Stimulated activated naive CD4-positive, alpha-beta T cell (primary cell): Measurements from ENCODE around the gene EBF4.
A peak's percentile ranks its signal among the peaks of the same experiment; 100 is the strongest.

Source experiments
- DNase-seq, 6 experiments: peaks; one replicate each; lab custom pipeline; 2025; lab: John Stamatoyannopoulos, UW

Gene EBF4

DNA sequence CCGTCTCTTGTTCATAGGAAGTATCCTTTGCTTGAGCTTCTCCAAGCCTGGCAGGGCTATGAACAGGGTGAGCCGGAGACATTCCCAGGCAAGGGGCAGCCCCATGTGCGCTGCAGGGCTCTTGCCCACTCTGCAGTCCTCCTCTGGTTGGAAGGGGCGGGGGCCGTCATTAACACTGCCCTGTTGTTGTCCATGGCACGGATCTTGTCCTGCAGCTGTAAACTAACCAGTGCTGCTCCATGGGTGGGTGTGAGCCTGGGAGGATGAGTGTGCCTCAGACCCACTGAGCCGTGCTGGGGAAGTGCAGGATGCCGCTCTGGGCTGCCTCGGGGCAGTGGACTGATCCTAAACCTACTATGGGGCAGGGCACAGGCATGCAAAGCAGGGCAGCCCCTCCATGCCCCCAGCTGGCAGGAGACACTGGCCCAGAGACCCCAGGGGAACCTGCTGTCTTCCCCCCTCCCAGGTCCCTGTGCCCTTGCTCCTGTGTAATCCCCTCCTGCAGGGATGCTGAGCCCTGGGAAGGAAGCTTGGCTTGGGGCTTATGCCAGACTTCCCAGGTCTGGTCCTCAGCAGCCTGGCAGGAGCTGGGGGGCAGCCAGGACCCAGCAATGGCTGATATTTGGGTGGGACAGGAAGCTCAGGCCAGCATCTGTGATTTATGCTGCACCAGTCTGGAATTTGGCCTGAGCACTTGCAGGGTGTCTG lies 8.5 kb downstream of the EBF4 start:
- no peak for DNase-seq

GRCh38 chr20:2701671-2702081 lies 9.1 kb downstream of the EBF4 start:
- no peak for DNase-seq

DNA sequence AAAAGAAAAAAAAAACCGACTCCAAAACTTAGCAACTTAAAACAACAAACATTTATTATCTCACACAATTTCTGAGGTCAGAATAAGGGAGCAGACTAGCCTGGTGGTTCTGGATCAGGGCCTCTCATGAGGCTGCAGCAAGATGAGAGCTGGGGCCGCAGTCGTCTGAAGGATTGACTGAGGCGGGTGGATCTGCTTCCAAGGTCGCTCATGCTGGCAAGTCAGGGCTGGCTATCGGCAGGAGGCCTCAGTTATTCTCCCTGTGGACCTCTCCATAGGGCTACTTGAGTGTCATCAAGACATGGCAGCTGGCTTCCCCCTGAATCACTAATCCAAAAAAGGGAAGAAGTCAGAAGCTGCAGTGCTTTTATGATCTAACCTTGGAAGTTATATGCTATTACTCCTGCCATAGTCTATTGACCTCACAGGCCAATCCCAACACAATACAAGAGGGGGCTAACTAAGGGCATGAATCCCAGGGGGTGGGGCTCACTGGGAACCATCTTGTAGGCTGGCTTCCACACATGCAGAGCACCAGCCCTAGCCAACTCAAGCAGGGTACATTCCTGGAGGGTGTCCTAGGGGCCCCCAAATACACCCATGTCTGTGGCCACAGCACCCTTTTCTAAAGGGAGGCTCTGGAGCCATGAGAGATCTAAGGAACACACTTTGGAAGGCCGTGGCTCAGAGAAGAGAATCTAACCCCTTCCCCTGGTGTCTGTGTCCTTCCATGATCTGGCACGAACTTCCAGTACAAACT lies 11.3 kb downstream of the EBF4 start:
- no peak for DNase-seq

DNA sequence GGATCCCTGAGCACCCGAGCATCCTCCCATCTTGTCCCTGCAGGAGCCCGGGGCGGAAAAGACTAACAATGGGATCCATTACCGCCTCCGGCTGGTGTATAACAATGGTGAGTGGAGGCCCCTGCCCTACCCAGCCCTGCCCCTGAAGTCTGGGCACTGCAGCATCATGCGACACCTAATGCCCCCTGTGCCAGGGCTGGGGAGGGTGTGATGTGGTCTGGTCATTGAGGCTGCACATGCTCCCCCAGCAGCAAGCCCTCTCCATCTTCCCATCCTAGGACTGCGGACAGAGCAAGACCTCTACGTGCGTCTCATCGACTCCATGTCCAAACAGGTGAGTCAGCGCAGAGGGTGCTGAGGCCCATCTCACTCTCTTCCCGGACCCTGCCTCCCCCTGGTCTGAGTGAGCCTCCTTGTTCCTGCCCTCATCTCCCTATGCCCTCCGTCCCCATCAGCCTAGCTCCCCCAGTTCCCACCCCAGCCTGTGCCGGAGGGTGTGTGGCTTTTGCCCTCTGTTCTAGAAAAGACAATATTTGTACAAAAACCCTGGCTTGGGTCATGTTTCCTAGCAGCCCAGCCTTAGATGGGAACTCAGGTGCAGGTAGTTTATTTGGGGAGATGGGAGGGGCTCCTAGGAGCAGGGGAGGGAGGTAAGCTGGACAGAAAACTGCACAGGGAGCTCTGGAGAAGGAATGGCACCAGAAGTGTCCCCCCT lies 13.5 kb downstream of the EBF4 start:
- no peak for DNase-seq

GRCh38 chr20:2706688-2707352 lies 14.2 kb downstream of the EBF4 start:
- no peak for DNase-seq

DNA sequence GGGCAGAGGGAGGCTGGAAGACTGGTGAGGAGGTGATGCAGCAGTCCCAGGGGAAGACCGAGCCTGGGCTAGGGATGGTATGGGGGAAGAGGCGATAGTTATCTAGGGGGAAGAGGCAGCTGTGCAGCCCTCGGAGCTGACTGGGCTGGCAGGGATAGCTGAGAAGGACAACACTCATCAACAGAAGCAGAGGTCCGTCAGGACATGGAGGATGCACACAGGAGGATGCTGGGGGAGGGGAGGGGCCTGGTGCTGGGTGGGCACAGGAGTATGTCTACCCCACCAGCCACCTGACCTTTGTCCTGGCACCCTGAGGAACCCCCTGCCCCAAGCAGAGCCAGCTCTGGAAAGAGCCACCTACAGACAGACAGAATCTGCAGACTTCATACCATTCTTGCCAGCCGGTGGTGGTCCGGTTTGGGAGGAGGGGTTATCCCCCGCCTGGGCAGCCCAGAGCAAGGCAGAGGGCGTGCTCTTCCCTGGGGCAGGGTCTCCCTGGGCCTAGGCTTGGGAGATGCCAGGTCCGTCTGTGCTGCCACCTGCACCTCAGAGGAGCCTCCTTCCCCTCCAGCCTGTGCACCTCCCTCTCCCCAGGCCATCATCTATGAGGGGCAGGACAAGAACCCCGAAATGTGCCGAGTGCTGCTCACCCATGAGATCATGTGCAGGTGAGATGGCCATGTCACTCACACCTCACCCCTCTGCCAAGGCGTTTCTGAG lies 14.9 kb downstream of the EBF4 start:
- DNase-seq, result no peak

GRCh38 chr20:2708073-2708415 lies 15.5 kb downstream of the EBF4 start:
- DNase-seq, result no peak

GRCh38 chr20:2708665-2709064 lies 16.1 kb downstream of the EBF4 start:
- DNase-seq, result no peak

DNA sequence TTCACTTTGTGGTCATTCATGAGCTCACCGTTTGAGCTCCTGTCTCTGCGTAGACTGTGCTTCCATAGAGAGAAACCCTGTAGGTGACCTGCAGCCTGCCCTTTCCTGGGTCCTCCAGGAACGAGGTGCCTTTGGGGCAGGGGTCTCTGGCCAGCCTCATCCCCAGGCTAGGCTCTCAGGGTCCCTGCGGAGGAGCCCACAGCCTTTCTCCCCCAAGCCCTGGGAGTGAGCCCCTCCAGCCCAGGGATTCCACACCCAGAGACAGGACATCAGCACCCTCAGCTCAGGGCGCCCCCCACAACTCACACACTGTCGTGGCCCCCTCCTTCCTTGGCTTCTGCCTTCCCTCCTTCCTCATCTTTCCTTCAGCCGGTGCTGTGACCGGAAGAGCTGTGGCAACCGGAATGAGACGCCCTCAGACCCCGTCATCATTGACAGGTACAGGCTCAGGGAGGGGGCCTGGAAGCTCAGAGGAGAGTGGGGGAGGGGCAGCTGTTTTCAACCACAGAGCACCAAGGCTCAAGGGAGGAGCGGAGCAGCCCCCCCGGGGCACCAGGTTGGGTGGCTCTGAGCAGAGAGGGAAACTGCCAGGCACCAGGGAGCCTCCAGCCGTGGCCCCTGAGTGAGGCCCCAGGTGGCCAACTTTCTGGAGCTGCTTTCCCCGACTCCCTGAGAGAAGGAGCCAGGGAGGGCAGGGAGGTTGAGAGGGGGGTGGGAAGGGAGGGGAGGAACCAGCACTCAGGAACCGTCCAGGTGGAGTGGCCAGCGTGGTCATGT lies 16.8 kb downstream of the EBF4 start:
- DNase-seq, result no peak

- peak in 3 of 6 experiments; percentile 18 to 51 (median 48) for DNase-seq
Measured at GRCh38 chr20:2713285-2713684, 20.7 kb downstream of the EBF4 start.

DNA sequence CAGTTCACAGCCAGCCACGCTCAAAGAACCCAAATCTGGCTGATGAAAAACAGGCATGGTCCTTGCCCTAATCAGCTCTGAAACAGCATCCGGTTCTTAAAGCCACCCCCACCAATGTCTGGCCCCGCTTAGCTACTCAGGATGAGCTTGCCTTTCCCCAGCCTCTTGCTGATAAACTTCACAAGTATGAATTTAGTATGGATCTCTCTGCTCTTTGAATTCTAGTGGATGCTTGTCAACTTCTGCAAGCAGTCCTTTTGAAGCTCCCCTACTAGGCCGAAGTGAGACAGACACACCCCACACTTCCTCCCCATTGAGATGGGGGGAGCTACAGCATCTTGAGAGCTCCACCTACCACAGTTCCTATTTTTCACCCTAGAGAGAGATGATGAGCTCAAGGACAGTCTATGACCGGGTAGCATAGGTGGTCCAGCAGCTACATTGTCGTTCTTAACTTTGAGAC lies 36.7 kb downstream of the EBF4 start:
- DNase-seq, result peak in 5 of 6 experiments; percentile 15 to 68 (median 64)

GRCh38 chr20:2729791-2730190 lies 37.2 kb downstream of the EBF4 start:
- no peak for DNase-seq

- DNase-seq, result no peak
Measured at GRCh38 chr20:2734899-2735298, 42.3 kb downstream of the EBF4 start.

GRCh38 chr20:2736441-2736840 lies 43.9 kb downstream of the EBF4 start:
- DNase-seq, result no peak

DNA sequence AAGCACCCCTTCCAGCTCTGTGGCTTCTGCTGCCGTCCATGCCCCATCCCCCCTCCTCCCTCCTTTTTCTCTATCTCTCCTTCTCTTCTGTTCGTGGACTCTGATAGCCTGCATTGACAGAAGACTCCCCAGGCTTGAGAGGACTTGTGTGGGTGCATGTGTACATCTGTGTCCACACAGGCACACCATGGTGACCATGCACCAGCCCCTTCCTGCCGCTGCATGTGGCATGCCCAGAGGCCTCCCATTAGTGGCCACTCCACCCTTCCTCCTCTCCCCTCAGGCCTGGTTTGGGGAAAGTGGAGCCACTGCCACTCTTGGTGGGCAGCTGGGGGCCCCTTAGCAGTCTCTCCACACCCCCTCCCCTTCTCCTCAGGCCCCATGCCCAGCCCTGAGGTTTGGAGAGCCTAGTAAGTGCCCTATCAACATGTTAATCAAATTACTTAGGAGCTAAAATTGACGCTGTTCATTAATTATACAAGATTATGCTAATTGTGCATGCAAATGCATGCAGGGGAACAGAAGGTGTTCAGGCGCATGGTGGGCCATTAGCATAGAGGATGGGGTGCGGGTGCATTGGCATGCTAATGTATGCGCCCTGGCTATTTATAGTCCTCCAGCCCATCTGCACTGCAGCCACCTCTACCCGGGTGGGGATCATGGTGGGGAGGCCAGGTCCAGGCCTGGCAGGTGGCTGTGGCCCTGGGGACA lies 45.9 kb downstream of the EBF4 start:
- no peak for DNase-seq

- no peak for DNase-seq
Measured at GRCh38 chr20:2739042-2739398, 46.4 kb downstream of the EBF4 start.

GRCh38 chr20:2740702-2741101 lies 48.1 kb downstream of the EBF4 start:
- no peak for DNase-seq

- DNase-seq, result peak in 4 of 6 experiments; percentile 23 to 80 (median 73)
Measured at GRCh38 chr20:2741463-2741862, 48.9 kb downstream of the EBF4 start.

DNA sequence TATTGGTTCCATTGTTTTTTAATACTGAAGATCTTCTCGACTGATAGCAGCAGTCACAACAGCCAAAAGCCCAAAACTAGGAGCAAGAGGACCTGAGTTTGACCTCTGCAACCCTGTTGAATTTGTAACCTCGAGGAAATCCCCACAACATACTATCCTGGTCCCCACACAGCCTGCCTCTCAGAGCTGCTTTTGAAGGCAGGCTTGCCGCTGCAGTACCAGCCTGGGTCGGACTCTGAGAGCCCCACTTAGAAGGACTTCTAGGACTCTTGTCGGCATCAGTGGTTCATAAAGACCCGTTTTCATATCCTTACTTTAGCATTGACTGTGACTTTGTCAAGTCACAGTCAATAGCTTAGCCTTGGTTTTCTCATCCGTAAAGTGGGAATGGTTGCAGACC lies 49.3 kb downstream of the EBF4 start:
- DNase-seq, result peak in 1 of 6 experiments; percentile 38

DNA sequence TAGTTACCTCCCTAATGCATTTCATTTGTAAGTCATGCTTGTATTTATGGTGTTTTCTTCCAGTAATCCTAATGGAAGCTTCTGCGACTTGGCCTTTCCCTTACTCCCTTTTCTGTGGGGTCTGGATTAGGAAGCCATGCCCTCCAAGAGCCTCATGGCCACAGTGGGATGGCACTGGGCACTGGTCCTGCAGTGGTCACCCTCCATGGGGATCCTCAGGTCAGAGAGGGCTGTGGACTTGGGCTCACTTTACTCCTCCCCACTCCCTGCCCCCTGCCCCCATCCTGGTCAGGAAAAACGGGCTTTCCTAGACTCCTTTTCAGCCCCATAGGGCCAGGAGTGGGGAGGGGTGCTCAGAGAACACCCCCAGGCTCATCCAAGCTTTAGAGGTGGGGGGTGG lies 49.9 kb downstream of the EBF4 start:
- DNase-seq, result no peak
